Neural cell (in vitro differentiated cells): ENCODE measurements around the gene NBEAL1. TPM values are rescaled to one million over a fixed set of nuclear protein-coding genes. Genes with fewer than 3 reads are reported as not detected.
"Not testable (repeated sequence)": the region's sequence is repeated elsewhere in the genome, so short reads cannot be mapped to it uniquely, and the experiment has no call there.

ENCODE experiments used
- H2AFZ ChIP-seq: fragments of 200-600, 300-800 bp; sonication (generic), shearing (Covaris generic); 2 replicates; pipeline ENCODE4 v1.6.0; 2014; ENCODE audit warnings: low read depth, mild to moderate bottlenecking, antibody characterized with exemption, low read length, moderate library complexity
- H3F3A ChIP-seq: fragments of 200-600 bp; shearing (Covaris generic); 2 replicates; pipeline ENCODE4 v1.6.1; 2016; ENCODE audit warnings: mild to moderate bottlenecking, moderate library complexity, mixed read lengths, antibody characterized with exemption, low read length; ENCODE audit not compliant: insufficient read depth, poor library complexity, severe bottlenecking
- H3K27ac ChIP-seq: fragments of 200-600, 300-800 bp; sonication (generic), shearing (Covaris generic); 2 replicates; pipeline ENCODE4 v1.5.1; 2014; ENCODE audit warnings: mild to moderate bottlenecking, low read length, moderate library complexity
- H3K27me3 ChIP-seq: fragments of 300-800, 200-600 bp; sonication (generic), shearing (Covaris generic); 2 replicates; pipeline ENCODE4 v1.6.0; 2014; ENCODE audit warnings: mild to moderate bottlenecking, low read depth, low read length, moderate library complexity; ENCODE audit not compliant: insufficient read depth
- H3K36me3 ChIP-seq: fragments of 300-800, 200-600 bp; sonication (generic), shearing (Covaris generic); 2 replicates; pipeline ENCODE4 v1.5.1; 2014; ENCODE audit warnings: mild to moderate bottlenecking, antibody characterized with exemption, low read length, moderate library complexity; ENCODE audit not compliant: insufficient read depth
- H3K4me2 ChIP-seq: fragments of 300-800, 200-600 bp; sonication (generic), shearing (Covaris generic); 2 replicates; pipeline ENCODE4 v1.6.0; 2014; ENCODE audit warnings: mild to moderate bottlenecking, low read length
- H3K4me3 ChIP-seq: fragments of 300-800, 200-600 bp; sonication (generic), shearing (Covaris generic); 2 replicates; pipeline ENCODE4 v1.5.1; 2014; ENCODE audit warnings: mild to moderate bottlenecking, low read length, moderate library complexity
- H3K79me2 ChIP-seq: fragments of 200-600 bp; shearing (Covaris generic); replicated peaks from 2 replicates; pipeline ENCODE4 v1.6.0; 2014; ENCODE audit warnings: mild to moderate bottlenecking, low read length, moderate library complexity; ENCODE audit not compliant: insufficient read depth
- H3K9ac ChIP-seq: fragments of 300-800, 200-600 bp; sonication (generic), shearing (Covaris generic); 2 replicates; pipeline ENCODE4 v1.6.1; 2016; ENCODE audit warnings: mild to moderate bottlenecking, low read length, mixed read lengths
- H3K9me2 ChIP-seq: fragments of 200-600 bp; shearing (Covaris generic); 2 replicates; pipeline ENCODE4 v1.6.1; 2016; ENCODE audit warnings: mild to moderate bottlenecking, low read length, mixed read lengths; ENCODE audit not compliant: insufficient read depth
- H3K9me3 ChIP-seq: fragments of 200-600, 300-800 bp; sonication (generic), shearing (Covaris generic); 2 replicates; pipeline ENCODE4 v1.6.1; 2016; ENCODE audit warnings: mild to moderate bottlenecking, mixed run types, low read length, moderate library complexity, mixed read lengths
- H4K20me1 ChIP-seq: fragments of 200-600 bp; shearing (Covaris generic); 2 replicates; pipeline ENCODE4 v1.6.1; 2016; ENCODE audit warnings: mild to moderate bottlenecking, mixed run types; ENCODE audit not compliant: insufficient read depth
- CTCF ChIP-seq: fragments of 450-650 bp; IDR thresholded peaks from 2 replicates; pipeline ENCODE4 v1.5.1; 2014; ENCODE audit warnings: antibody characterized with exemption, mild to moderate bottlenecking, moderate library complexity; ENCODE audit not compliant: poor library complexity, severe bottlenecking
- EP300 ChIP-seq: fragments of 450-650 bp; conservative IDR thresholded peaks from 2 replicates; pipeline ENCODE4 v1.6.1; 2014; ENCODE audit warnings: antibody characterized with exemption, mild to moderate bottlenecking, moderate library complexity; ENCODE audit not compliant: poor library complexity, severe bottlenecking
- EZH2 ChIP-seq: fragments of 200-600, 300-800 bp; shearing (Covaris generic), sonication (generic); IDR thresholded peaks from 2 replicates; pipeline ENCODE4 v1.6.1; 2014; ENCODE audit warnings: antibody characterized with exemption, low read length, borderline replicate concordance, mild to moderate bottlenecking; ENCODE audit not compliant: insufficient read depth, poor library complexity, severe bottlenecking
- MXI1 ChIP-seq: fragments of 450-650 bp; conservative IDR thresholded peaks from 2 replicates; pipeline ENCODE4 v1.6.1; 2014; ENCODE audit warnings: antibody characterized with exemption, mild to moderate bottlenecking; ENCODE audit not compliant: poor library complexity, severe bottlenecking
- POLR2AphosphoS5 ChIP-seq: IDR thresholded peaks from 2 replicates; pipeline ENCODE4 v1.6.1; 2012
- RAD21 ChIP-seq: fragments of 450-650 bp; conservative IDR thresholded peaks from 2 replicates; pipeline ENCODE4 v1.6.1; 2014; ENCODE audit warnings: antibody characterized with exemption, mild to moderate bottlenecking, moderate library complexity
- REST ChIP-seq: IDR thresholded peaks from 2 replicates; pipeline ENCODE4 v1.6.1; 2012; ENCODE audit warnings: borderline replicate concordance
- SMC3 ChIP-seq: fragments of 450-650 bp; conservative IDR thresholded peaks from 2 replicates; pipeline ENCODE4 v1.6.1; 2014; ENCODE audit warnings: antibody characterized with exemption, mild to moderate bottlenecking, moderate library complexity; ENCODE audit not compliant: poor library complexity
- TAF1 ChIP-seq: IDR thresholded peaks from 2 replicates; pipeline ENCODE4 v1.6.1; 2012; ENCODE audit warnings: low read depth
- polyA plus RNA-seq: library from polyadenylated mRNA; depleted of rRNA; stranded (reverse); fragments of >200 nt; gene quantifications from 2 replicates; pipeline ENCODE4 v1.2.3, GENCODE V29; 2014

NBEAL1 gene
- polyA plus RNA-seq, 1 donor from 2014 or later = 7.9 TPM

- Histone ChIP-seq H3K9ac (no peak overlapping the region), H3F3A (no peaks in the 10 kb centered on the region), H3K27ac (no peak overlapping the region), H3K4me2 (no peak overlapping the region), H3K79me2 (no peaks in the 10 kb centered on the region), H3K4me3 (no peak overlapping the region), H4K20me1 (no peaks in the 10 kb centered on the region), H3K27me3 (no peaks in the 10 kb centered on the region), H3K36me3 (no peaks in the 10 kb centered on the region), H3K9me3 (no peaks in the 10 kb centered on the region), H3K9me2 (no peaks in the 10 kb centered on the region), H2AFZ (no peak overlapping the region)
- TF ChIP-seq MXI1 (no peak), RAD21 (no peak), SMC3 (no peak), EP300 (no peak), REST (no peak), EZH2 (no peak), CTCF (no peak), TAF1 (no peak), POLR2AphosphoS5 (no peak)
Observed at GRCh38 chr2:203252818-203253217, 238.1 kb downstream of the NBEAL1 start.

GRCh38 chr2:203253422-203254095 lies 238.9 kb downstream of the NBEAL1 start:
- H3K9me2 ChIP-seq, H3K27me3 ChIP-seq, H3K79me2 ChIP-seq, H3K4me2 ChIP-seq, H3F3A ChIP-seq, H3K27ac ChIP-seq, H3K9me3 ChIP-seq, H3K9ac ChIP-seq, H4K20me1 ChIP-seq, H3K36me3 ChIP-seq, H3K4me3 ChIP-seq, H2AFZ ChIP-seq: not testable (repeated sequence)
